Cortex of kidney (tissue), 1 donor: ENCODE results near the gene SNX18.
"Not testable (repeated sequence)": the region's sequence is repeated elsewhere in the genome, so short reads cannot be mapped to it uniquely, and the experiment has no call there.

Experiments used
- DNase-seq: peaks from one replicate; lab custom pipeline; 2025; lab: John Stamatoyannopoulos, UW

The SNX18 gene, protein sequence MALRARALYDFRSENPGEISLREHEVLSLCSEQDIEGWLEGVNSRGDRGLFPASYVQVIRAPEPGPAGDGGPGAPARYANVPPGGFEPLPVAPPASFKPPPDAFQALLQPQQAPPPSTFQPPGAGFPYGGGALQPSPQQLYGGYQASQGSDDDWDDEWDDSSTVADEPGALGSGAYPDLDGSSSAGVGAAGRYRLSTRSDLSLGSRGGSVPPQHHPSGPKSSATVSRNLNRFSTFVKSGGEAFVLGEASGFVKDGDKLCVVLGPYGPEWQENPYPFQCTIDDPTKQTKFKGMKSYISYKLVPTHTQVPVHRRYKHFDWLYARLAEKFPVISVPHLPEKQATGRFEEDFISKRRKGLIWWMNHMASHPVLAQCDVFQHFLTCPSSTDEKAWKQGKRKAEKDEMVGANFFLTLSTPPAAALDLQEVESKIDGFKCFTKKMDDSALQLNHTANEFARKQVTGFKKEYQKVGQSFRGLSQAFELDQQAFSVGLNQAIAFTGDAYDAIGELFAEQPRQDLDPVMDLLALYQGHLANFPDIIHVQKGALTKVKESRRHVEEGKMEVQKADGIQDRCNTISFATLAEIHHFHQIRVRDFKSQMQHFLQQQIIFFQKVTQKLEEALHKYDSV

DNA sequence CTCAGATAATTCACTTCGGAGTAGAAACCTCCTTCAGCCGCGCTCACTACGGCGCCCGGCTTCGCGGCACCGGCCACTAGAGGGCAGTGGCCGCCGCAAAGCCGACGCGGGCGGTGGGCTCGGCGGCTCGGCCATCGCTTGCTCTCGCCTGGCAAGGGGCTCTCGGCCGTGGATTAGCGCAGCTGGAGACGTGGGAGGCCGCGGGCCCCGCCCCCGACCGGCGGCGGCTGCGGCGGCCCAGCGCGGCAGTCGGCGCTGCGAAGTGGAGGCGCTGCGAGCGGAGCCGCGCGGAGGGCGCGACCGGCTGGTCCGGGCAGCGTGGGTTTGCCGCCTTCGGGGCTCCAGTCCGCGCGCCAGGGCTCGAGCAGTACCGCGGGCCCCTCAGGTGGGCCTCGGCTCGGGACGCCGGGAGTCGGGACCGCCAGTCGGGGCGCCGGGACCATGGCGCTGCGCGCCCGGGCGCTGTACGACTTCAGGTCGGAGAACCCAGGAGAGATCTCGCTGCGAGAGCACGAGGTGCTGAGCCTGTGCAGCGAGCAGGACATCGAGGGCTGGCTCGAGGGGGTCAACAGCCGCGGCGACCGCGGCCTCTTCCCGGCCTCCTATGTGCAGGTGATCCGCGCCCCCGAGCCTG is at the start of gene SNX18:
Gene SNX18 (plus strand): TSS at position 248 of the 634 bp plus-strand sequence. CDS start 194 bp downstream, at position 442.
- no peak for DNase-seq

DNA sequence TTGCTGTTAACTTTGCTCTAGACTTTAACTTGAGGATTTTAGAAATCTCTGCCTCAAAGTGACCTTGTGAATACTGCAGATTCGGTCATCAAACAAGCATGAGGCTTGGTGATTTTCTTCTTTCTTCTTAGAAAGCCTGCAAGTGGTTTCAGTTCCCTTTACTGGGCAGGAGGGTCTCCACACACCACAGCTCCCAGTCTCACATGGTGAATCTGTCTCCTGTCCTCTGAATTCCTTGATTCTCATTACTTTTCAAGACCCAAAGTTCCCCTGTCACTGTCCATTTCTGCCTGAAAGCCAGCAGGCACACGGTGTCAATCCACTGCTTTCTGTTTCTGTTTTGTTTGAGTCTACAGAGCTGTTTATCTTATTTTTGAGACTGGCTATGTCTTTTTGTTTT is 47.9 kb upstream of the SNX18 start:
- no peak for DNase-seq

DNA sequence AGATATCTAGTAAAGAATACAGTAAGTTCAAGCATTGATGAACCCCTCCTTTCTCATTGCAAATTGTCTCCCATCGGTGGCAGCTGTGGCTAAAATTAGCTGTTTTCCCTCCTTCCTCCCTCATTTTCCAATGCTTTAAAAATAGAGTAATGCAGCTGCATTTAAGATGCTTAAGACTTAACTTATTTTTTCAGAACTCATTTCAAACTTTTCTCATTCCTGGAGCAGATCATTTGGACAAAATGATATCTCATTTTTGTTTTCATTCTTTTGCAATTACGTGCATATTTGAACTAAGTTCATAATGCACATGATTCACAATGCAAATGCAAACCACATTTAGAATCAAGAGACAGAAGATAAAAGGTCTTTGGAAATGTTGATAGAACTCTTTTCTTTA is 47.4 kb upstream of the SNX18 start:
- no peak for DNase-seq

DNA sequence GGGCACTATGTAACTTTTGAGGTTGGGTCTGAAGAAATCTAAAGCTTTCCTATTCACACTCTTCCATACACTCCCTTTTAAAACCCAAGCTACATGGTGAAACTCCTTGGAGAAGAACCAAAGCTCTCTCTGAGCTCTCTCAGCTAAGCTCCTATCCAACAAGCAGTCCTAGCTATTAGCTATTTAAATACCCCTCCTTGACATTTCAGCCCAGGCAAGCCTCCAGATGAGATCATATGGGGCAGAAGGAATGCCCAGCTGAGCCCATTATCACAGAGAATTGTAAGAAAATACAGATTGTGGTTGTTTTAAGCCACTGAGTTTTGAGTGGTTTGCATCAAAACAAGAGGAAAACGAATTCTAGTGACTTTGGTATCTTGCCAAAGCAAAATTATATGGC is 46.9 kb upstream of the SNX18 start:
- DNase-seq: no peak

DNA sequence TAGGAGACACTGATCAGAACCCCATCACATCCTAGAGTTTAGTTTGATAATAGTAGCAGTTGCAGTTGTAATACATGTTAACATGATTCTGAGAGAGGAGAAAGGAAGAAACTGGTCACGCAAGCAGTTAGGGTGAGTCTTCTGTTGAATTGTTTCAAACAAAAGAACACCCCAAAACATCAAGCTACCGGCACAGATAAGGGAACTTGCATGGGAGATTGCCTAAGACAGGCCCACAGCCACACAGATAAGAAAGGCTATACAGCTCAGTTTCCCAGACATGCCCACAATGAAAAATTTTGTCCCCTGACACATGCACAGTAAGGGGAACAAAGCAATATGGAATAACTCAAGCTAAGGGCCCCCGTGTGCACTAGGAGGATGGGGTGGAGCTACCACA is 46.2 kb upstream of the SNX18 start:
- DNase-seq: no peak

DNA sequence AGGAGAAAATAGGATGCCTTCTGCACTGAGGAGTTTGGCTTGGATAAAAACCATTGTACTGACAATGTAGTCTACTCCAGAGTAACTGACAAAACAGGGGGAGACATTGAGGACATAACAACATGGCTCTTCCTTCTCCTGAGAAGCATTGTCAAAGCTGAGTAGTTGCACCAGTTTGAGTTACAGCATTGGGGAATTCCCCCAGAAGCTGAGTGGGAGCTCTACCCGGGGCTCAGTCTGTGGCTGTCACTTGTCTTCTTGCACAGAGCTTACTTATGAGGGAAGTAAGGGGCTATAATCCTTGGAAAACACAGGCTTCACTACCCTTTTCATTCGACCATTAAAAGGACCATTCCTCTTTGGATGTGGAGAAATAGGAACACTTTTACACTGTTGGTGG is 40.9 kb upstream of the SNX18 start:
- no peak for DNase-seq

DNA sequence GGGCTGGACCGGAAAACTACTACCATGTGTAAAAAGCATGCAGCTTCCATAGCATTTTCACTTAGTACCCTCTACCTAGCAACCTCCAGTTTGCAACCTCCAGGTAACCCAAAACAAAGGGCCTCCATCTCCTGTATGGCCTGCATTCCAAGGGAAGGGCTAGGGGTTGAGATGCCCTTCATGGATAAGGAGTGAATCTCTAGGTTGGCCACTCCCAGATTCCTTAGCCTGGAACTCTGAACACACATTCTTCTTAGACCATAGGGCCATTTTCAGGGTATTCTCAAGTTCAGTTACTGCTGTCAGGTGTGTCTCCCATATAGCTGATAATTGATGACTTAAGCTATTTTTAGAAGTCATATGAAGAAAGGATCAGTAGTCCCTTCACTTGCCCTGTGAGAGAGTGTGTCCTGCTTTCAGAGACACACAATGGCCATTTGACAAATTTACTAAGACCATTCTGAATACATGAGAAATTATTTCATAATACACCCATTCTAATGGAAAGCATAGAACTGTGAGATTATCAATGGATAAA is 39.5 kb upstream of the SNX18 start:
- DNase-seq: no peak

DNA sequence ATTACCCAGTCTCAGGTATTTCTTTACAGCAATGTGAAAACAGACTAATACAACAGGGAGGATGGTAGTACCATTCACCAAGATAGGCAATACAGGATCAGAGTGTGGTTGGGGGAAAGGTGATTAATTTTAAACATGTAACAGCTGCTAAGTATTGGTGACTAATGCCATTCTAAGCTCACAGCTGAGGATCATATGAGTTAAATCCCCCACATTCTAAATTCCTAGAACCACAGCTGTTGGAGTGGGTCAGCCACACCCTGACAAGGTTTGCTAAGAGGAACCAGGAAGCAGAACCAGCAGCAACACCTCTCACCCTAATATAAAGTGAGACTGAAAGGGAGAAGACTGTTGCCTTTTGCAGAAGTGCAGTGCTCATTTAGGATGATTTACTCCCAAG is 37.3 kb upstream of the SNX18 start:
- DNase-seq: no peak

DNA sequence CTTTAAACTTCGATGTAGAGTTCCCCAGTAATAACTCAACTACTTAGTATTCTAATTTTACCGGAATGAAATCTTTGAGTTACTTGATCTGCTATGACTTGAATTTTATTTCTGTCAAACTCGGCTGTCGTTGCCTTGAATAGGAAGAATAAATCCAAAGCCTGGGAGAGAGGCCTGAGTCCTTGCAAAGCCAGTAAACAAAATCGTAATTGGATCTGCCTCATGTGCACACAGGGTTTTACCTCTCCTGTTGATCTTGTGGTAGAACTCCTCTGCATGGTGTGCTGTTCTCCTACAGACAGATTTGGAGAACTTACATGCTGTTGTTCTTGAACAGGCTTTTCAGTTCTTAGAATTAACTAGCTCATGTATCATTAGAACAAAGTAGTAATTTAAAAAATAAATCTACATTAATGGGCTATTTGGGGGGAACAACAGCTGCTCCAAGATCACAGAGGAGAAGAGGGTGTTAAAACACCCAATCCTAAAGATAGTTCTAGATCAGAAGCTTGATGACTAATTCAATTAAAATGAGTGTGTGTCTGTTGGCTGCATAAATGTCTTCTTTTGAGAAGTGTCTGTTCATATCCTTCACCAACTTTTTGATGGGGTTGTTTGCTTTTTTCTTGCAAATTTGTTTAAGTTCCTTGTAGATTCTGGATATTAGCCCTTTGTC is 33.2 kb upstream of the SNX18 start:
- no peak for DNase-seq

DNA sequence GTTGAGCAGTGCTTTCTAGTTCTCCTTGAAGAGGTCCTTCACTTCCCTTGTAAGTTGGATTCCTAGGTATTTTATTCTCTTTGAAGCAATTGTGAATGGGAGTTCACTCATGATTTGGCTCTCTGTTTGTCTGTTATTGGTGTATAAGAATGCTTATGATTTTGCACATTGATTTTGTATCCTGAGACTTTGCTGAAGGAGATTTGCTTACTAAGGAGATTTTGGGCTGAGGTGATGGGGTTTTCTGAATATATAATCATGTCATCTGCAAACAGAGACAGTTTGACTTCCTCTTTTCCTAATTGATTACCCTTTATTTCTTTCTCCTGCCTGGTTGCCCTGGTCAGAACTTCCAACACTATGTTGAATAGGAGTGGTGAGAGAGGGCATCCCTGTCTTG is 31.9 kb upstream of the SNX18 start:
- not testable (repeated sequence) for DNase-seq

DNA sequence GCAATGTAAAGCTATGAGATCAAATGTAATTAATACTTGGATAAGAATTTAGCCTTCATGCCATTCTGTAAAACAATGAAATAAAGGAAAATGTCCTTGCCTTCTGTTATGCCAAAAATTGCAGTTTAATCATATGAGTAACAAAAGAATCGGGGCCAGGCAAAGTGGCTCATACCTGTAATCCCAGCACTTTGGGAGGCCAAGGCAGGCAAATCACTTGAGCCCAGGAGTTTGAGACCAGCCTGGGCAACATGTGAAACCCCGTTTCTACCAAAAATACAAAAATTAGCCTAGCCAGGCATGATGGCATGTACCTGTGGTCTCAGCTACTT is 27.9 kb upstream of the SNX18 start:
- DNase-seq: not testable (repeated sequence)

DNA sequence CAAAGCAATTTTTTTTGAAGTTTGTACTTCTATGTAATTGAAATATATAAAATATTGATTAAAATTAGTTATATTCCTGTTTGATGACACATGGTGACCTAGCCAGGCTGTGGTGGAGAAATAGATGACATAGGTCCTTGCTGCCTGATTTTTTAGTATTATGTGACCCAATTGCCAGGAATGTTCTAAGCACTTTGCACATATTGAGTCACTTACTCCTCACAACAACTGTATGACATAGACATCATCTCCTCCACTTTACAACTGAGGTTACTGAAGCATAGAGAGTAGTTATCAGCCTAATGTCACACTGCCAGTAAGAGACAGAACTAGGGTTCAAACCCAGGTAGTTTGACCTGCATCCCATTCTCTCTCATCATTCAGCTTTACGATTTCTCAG is 26.2 kb upstream of the SNX18 start:
- no peak for DNase-seq

DNA sequence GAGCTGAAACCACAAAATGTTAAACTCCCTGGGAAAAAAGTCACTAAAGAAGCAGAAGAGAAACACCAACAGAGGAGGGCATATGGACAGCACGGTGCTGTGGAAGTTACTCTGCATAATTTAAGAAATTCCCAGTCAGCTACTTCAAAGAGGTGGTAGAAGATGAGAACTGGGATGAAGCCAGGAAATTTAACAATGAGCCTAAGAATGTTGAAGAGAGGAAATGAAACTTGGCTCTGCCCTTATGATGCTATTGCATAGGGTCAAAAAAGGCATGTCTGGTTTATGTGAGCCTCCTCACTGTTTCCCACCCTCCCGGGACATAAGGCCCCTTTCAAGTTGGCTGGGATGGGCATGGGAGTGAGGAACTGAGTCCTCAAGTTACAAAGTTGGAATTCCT is 25.4 kb upstream of the SNX18 start:
- DNase-seq: no peak

DNA sequence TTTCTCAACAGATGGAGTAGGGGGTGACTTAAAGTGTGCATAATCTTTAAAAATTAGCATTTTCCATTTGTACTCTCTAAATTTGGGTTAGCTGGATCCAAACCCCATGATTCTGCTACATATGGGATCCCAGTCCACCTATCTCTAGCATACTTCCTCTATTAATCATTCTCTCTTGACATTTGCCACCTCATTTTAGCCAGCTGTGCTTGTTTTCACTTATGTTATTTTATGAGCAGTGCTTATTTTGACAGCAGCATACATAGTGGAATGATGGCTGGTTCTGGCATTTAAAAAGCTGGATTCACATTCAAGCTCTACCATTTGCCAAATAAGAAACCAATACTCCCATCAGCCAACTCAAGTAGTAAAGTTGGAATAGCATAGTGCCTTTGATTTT is 22.5 kb upstream of the SNX18 start:
- DNase-seq: no peak

DNA sequence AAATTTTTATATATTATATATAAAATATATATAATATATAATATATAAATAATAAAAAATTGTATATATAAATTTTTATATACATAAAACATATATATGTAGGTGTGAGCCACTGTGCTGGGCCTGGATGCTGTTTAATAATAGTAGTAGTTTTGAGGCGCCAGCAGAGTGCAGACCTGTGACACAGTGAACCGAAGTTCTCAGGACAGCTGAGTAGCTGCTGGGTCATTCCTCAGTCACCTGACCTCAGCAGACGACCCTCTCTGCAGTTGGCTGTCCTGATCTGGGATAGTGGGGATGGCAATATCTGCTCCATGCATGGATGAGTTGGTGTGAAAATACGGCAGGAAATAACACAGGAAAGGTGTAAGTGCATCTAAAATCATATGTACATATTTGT is 3.3 kb upstream of the SNX18 start:
- no peak for DNase-seq

DNA sequence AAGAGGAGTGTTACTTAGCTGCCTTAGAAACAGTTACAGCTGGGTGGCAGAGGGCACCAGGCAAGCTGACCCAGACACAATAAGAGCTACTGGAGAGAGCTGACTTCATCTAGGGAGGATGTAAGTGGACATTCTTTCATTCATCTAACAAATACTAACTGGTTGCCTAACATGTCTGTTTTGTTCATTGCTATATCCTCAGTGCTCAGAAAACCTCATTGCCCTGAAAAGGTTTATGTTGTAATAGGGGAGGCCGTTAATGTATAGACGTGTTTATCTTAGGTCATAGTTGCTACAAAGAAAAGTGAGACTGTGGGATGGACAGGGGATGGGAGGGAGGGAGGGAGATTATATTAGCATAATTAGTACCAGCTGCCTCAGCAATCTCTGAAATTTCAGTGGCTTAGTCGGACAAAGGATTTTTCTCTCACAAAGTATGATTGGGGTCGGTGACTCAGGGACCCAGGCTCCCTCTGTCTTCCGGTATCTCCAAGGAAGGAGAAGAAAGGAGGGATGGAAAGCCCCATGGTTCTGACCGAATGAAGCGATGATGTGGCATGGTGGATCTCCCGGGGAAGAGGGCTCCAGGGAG is 2.6 kb upstream of the SNX18 start:
- no peak for DNase-seq

DNA sequence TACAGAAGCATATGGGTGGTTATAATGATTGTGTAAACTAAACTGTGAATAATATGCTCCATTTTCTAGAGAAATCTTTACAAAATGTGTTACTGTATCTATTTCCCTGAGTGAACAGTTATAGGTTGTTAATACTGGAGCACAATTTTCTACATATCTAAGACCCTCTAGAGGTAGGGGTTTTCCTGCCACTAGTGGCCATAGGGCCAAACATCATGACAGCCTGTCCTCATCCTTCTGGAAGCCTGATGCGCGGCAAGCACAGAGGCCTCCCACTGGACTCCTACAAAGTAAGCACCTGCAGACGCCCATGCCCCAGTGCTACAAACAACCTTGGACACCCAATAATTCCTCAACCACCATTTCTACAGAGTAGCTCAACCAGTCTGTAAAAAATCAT is 1.9 kb upstream of the SNX18 start:
- no peak for DNase-seq

DNA sequence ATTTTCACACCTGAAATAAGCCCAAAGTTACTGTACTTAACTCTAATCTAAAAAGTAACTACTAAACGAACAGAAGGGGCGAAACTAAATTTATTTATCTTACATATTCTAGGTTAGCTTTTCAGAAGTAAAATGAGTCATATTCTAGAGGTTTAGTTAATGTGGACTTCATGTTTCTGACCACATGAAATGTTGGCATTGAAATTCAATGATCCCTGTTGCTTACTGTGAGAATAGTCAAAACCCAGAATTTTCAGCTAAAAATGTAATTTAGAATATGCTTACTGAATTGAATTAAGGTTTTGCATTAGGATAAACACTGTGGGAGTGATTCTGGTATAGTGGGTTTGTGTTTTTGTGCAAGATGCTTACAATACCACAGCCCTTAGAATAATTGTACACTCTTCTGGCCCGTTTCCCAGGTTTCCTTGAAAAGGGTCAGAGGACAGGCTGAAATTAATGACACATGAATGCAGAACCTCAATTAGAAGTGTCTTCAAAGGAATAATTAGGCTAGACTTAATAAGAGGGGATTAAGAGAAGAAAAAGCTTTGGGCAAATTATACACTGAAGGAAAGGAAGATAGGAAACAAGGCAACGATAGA is 1.4 kb upstream of the SNX18 start:
- DNase-seq: no peak

DNA sequence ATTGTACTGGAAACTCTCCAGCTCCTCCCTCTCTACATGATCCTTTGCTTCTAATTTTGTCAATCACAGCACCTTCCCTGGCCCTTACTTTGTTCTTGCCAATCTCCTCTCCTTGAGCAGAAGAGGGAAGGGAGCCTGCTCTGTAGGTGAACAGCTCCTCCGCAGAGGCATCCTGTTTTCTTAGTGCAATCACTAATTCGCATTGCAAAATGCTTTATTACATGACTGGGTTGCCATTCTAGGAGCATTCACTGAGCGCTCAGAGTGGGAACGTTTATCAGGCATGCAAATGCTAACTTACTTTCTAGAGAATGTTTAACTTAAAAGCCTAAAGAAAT is 416 bp upstream of the SNX18 start:
- DNase-seq: no peak

DNA sequence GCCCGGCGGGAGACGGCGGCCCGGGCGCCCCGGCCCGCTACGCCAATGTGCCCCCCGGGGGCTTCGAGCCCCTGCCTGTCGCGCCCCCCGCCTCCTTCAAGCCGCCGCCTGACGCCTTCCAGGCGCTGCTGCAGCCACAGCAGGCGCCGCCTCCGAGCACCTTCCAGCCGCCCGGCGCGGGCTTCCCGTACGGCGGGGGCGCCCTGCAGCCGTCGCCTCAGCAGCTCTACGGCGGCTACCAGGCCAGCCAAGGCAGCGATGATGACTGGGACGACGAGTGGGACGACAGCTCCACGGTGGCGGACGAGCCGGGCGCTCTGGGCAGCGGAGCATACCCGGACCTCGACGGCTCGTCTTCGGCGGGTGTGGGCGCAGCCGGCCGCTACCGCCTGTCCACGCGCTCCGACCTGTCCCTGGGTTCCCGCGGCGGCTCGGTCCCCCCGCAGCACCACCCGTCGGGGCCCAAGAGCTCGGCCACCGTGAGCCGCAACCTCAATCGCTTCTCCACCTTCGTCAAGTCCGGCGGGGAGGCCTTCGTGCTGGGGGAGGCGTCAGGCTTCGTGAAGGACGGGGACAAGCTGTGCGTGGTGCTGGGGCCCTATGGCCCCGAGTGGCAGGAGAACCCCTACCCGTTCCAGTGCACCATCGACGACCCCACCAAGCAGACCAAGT is 723 bp downstream of the SNX18 start:
- no peak for DNase-seq

DNA sequence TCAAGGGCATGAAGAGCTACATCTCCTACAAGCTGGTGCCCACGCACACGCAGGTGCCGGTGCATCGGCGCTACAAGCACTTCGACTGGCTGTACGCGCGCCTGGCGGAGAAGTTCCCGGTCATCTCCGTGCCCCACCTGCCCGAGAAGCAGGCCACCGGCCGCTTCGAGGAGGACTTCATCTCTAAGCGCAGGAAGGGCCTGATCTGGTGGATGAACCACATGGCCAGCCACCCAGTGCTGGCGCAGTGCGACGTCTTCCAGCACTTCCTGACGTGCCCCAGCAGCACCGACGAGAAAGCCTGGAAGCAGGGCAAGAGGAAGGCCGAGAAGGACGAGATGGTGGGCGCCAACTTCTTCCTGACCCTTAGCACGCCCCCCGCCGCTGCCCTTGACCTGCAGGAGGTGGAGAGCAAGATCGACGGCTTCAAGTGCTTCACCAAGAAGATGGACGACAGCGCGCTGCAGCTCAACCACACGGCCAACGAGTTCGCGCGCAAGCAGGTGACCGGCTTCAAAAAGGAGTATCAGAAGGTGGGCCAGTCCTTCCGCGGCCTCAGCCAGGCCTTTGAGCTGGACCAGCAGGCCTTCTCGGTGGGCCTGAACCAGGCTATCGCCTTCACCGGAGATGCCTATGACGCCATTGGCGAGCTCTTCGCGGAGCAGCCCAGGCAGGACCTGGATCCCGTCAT is 1.4 kb downstream of the SNX18 start:
- DNase-seq: no peak
